PC-9 (cell line): ENCODE results near the gene ASTN2. TPM values are rescaled to one million over a fixed set of nuclear protein-coding genes. Genes with fewer than 3 reads are reported as not detected.

ENCODE experiments used
- BruUV-seq: library from RNA; stranded (reverse); fragments of 400-500 nt; replicated peaks from 2 replicates; lab custom pipeline; 2021; lab: Mats Ljungman, UMichigan
- CTCF ChIA-PET: fragments of 300-600 bp; sonication (Branson Sonifier 250); formaldehyde crosslinking; loops from one replicate; lab custom pipeline; 2022; ENCODE audit warnings: antibody characterized with exemption; lab: Charles Lee
- POLR2A ChIA-PET: fragments of 300-600 bp; sonication (Branson Sonifier 250); formaldehyde crosslinking; loops from one replicate; lab custom pipeline; 2022; ENCODE audit warnings: antibody characterized with exemption; ENCODE audit not compliant: unreplicated experiment; lab: Charles Lee
- DNase-seq, 2 experiments: peaks; one replicate each; pipeline versions ENCODE4 v3.0.0 to v3.0.0-alpha.2; 2015 to 2022; ENCODE audit warnings: mixed read lengths in 1 of 2
- H2AFZ ChIP-seq: fragments of 200-600 bp; sonication (generic); 2 replicates; pipeline ENCODE4 v1.8.1; 2017; ENCODE audit warnings: antibody characterized with exemption
- H3F3A ChIP-seq: fragments of 200-600 bp; sonication (generic); 2 replicates; pipeline ENCODE4 v1.8.1; 2017; ENCODE audit warnings: antibody characterized with exemption, mild to moderate bottlenecking, low read depth; ENCODE audit not compliant: insufficient read depth
- H3K27ac ChIP-seq: fragments of 200-600 bp; sonication (generic); 2 replicates; pipeline ENCODE4 v1.6.1; 2016; ENCODE audit warnings: mixed run types
- H3K27me3 ChIP-seq: fragments of 200-600 bp; sonication (generic); 2 replicates; pipeline ENCODE4 v1.6.1; 2016; ENCODE audit warnings: low read depth, mixed run types; ENCODE audit not compliant: insufficient read depth
- H3K36me3 ChIP-seq: fragments of 200-600 bp; sonication (generic); 2 replicates; pipeline ENCODE4 v1.6.1; 2016; ENCODE audit warnings: low read depth, mixed run types
- H3K4me1 ChIP-seq: fragments of 200-600 bp; sonication (generic); replicated peaks from 2 replicates; pipeline ENCODE4 v1.6.1; 2016; ENCODE audit warnings: mixed run types; ENCODE audit not compliant: insufficient read depth
- H3K4me2 ChIP-seq: fragments of 200-600 bp; sonication (generic); 2 replicates; pipeline ENCODE4 v1.6.1; 2017; ENCODE audit warnings: mixed run types
- H3K4me3 ChIP-seq: fragments of 200-600 bp; sonication (generic); 2 replicates; pipeline ENCODE4 v1.6.1; 2016; ENCODE audit warnings: mixed run types
- H3K79me2 ChIP-seq: fragments of 200-600 bp; sonication (generic); 2 replicates; pipeline ENCODE4 v1.6.1; 2017; ENCODE audit warnings: low read depth, mixed run types
- H3K9me2 ChIP-seq: fragments of 200-600 bp; sonication (generic); 2 replicates; pipeline ENCODE4 v1.8.1; 2017; ENCODE audit warnings: mild to moderate bottlenecking; ENCODE audit not compliant: insufficient read depth
- H3K9me3 ChIP-seq: fragments of 200-600 bp; sonication (generic); 2 replicates; pipeline ENCODE4 v1.8.1; 2016; ENCODE audit warnings: low read depth; ENCODE audit not compliant: insufficient read depth
- H4K20me1 ChIP-seq: fragments of 200-600 bp; sonication (generic); 2 replicates; pipeline ENCODE4 v1.8.1; 2017; ENCODE audit not compliant: insufficient read depth
- CTCF ChIP-seq: fragments of 200-600 bp; sonication (generic); conservative IDR thresholded peaks from 2 replicates; pipeline ENCODE4 v1.6.1; 2017; ENCODE audit warnings: mixed run types, antibody characterized with exemption, mild to moderate bottlenecking, moderate library complexity
- EZH2 ChIP-seq: fragments of 200-600 bp; sonication (generic); IDR thresholded peaks from 2 replicates; pipeline ENCODE4 v1.8.0; 2017; ENCODE audit warnings: antibody characterized with exemption, low read depth
- intact Hi-C: fragments of 100-400 bp; cut with micrococcal nuclease; formaldehyde crosslinking; loops from one replicate; pipeline ENCODE4 v1.10.0; 2022; ENCODE audit not compliant: unreplicated experiment
- total RNA-seq: library from RNA; stranded (reverse); gene quantifications from 2 replicates; pipeline ENCODE4 v1.2.3, GENCODE V29; 2021

ASTN2 gene
- total RNA-seq, 1 experiment from 2014 or later = 6.2 TPM

- ChIA-PET CTCF (no interaction called here), POLR2A (interaction anchor here (0.5 to 0.7 kb wide), 3 partner anchors 139 to 1366 kb away, joined by 3 to 17 read pairs (median 3); partner anchors contain the start of gene TRIM32)
- Histone ChIP-seq H3K4me2 (no peak overlapping the region), H3K36me3 (no peaks in the 10 kb centered on the region), H3K4me1 (no peaks in the 10 kb centered on the region; the same call in 1 of the 2 replicates), H3F3A (no peaks in the 10 kb centered on the region), H3K79me2 (no peaks in the 10 kb centered on the region), H3K9me2 (no peaks in the 10 kb centered on the region), H2AFZ (no peak overlapping the region), H3K9me3 (no peaks in the 10 kb centered on the region), H3K27me3 (no peaks in the 10 kb centered on the region), H3K4me3 (no peak overlapping the region), H4K20me1 (no peaks in the 10 kb centered on the region), H3K27ac (no peak overlapping the region)
- DNase-seq = peak in 1 of 2 experiments; percentile 66
- no peak for TF ChIP-seq CTCF
- TF ChIP-seq EZH2 = no peak
- no TSS peak for BruUV-seq
- intact Hi-C loops = loop anchor here (1.0 kb wide), 1 partner anchor 82 kb away; no protein-coding TSS in a partner anchor
Measured at GRCh38 chr9:116952436-116952810, 462.4 kb downstream of the ASTN2 start.

- no peaks in the 10 kb centered on the region for H3K36me3 ChIP-seq
- H3K27ac ChIP-seq = no peak overlapping the region
- POLR2A ChIA-PET = interaction anchor here (0.5 kb wide), 1 partner anchor 138 kb away, joined by 17 read pairs; no protein-coding TSS in a partner anchor
- H3K4me1 ChIP-seq = no peaks in the 10 kb centered on the region; the same call in 1 of the 2 replicates
- TF ChIP-seq CTCF = no peak
- TF ChIP-seq EZH2 = no peak
- CTCF ChIA-PET = no interaction called here
- no peak overlapping the region for H3K4me2 ChIP-seq
- no peak overlapping the region for H3K4me3 ChIP-seq
- peak in 1 of 2 experiments; percentile 42 for DNase-seq
- no peak overlapping the region for H2AFZ ChIP-seq
- no peaks in the 10 kb centered on the region for H3K9me3 ChIP-seq
- H4K20me1 ChIP-seq = no peaks in the 10 kb centered on the region
- H3K9me2 ChIP-seq = no peaks in the 10 kb centered on the region
- H3K79me2 ChIP-seq = no peaks in the 10 kb centered on the region
- no peaks in the 10 kb centered on the region for H3F3A ChIP-seq
- no TSS peak for BruUV-seq
- H3K27me3 ChIP-seq = no peaks in the 10 kb centered on the region
- intact Hi-C loops = loop anchor here (1.0 kb wide), 1 partner anchor 82 kb away; no protein-coding TSS in a partner anchor
Measured at GRCh38 chr9:116951588-116952435, 463.0 kb downstream of the ASTN2 start.

GRCh38 chr9:116945817-116946216 lies 469.0 kb downstream of the ASTN2 start:
- no peaks in the 10 kb centered on the region for H3K36me3 ChIP-seq
- peak overlapping the region; percentile 49; the same call in 1 of the 2 replicates for H3K27ac ChIP-seq
- intact Hi-C loops = no loop called here
- ChIA-PET POLR2A (no interaction called here), CTCF (no interaction called here)
- H3K4me3 ChIP-seq = no peak overlapping the region
- H3K9me2 ChIP-seq = no peaks in the 10 kb centered on the region
- no peak for DNase-seq
- peaks cover 5% of the 10 kb centered on the region; the same call in 1 of the 2 replicates for H3K9me3 ChIP-seq
- peaks cover 10% of the 10 kb centered on the region for H3F3A ChIP-seq
- peaks cover 35% of the 10 kb centered on the region for H3K4me1 ChIP-seq
- no peaks in the 10 kb centered on the region for H3K79me2 ChIP-seq
- no peak for TF ChIP-seq EZH2
- TF ChIP-seq CTCF = no peak
- no peaks in the 10 kb centered on the region for H3K27me3 ChIP-seq
- peak overlapping the region; percentile 33; the same call in 1 of the 2 replicates for H3K4me2 ChIP-seq
- no peak overlapping the region for H2AFZ ChIP-seq
- BruUV-seq = no TSS peak
- H4K20me1 ChIP-seq = no peaks in the 10 kb centered on the region
